GM13977 (cell line): ENCODE results near the gene PACS2.
"Not testable (repeated sequence)": the region's sequence is repeated elsewhere in the genome, so short reads cannot be mapped to it uniquely, and the experiment has no call there.

Experiments used
- DNase-seq: peaks from one replicate; pipeline ENCODE4 v3.0.0; 2012; ENCODE audit warnings: low spot score
- CTCF ChIP-seq: IDR thresholded peaks from 2 replicates; pipeline ENCODE4 v1.5.1; 2012; ENCODE audit warnings: mild to moderate bottlenecking, control low read depth; ENCODE audit not compliant: insufficient read depth; ENCODE audit errors: extremely low read depth, missing control alignments
- in situ Hi-C: fragments of 300-500 bp; cut with MboI; formaldehyde crosslinking; loops from one replicate; pipeline ENCODE4 v1.12.0; 2022; ENCODE audit warnings: low sequenced_read_pairs, low pct_unique_long_range_greater_than_20kb, mixed read lengths, inconsistent platforms; ENCODE audit not compliant: unreplicated experiment

PACS2 gene

DNA sequence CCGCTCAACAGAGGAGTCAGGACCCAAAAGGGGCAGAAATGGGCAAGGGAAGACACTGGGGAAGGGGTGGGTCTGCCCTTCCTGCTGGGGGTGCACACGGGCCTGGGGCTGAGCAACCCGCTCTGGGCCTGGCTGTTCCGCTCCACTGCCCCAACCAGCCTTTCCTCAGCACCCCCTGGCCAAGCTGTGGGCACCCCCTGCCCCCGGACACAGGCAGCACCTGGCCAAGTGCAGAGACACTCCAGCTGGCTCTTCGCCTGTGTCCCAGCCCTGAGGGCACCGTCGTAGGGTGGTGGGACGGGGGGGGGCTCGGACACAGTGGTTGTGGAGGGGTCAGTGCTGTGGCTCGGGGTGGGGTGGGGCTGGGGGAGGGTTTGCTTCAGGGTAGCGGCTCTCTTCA lies 10.3 kb downstream of the PACS2 start:
- TF ChIP-seq CTCF = no peak
- in situ Hi-C loops = no loop called here
- DNase-seq = no peak

DNA sequence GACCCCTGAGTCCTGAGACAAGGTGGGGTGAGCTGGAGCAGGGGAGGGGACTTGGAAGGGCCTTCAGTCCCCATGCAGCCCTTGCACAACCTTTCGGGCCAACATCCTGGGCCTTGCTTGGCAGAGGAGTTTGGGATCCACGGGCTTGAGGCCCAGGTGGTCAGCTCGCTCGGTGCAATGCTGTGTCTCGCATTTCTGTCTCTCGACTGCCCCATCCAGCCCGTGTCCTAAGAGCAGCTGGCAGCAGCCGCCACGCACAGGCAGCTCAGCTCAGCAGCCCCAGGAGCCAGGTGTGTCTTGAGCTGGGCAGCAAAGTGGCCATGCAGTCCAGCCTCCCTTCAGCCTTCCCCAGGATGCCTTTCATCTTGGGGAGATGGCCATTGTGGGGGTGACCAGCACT lies 10.8 kb downstream of the PACS2 start:
- TF ChIP-seq CTCF = no peak
- no peak for DNase-seq
- in situ Hi-C loops = no loop called here

DNA sequence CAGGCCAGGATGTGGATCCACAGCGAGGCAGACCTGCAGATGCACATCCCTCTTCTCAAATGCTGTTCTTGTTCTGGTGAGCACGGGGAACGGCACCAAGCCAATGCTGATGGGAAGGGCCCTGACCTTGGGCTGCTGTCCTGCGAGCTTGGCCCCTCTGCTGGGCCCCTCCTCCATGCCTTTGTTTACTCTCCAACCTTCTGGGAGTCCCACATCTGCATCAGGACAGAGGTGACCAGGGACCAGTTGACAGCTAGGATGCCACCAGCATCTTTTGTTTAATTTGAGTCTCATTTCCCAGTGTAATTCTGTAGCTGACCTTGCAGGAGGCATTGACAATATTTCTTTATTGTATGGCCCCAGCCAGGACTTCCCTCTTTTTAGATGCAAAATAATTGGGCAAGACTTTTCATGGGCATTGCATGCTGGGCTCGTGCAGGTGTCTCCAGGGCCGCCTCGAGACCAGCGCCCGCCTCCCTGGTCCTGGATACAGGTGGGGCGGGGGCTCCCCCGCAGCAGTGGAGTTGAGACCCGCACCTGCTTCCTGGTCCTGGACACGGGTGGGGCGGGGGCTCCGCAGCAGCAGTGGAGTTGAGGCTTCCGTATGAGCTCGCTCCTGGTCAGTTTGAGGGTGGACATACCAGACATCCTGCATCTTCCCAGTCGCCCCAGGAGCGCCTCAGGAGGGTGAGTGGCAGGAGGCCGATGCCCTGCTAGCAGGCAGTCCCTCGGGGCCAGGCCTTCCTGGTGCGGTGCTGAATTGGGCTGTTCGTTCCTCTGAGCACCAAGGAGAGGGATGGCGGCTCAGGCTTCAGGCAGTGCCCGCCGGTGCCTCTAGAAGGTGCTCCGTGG lies 11.4 kb downstream of the PACS2 start:
- no peak for TF ChIP-seq CTCF
- in situ Hi-C loops = no loop called here
- DNase-seq = no peak

DNA sequence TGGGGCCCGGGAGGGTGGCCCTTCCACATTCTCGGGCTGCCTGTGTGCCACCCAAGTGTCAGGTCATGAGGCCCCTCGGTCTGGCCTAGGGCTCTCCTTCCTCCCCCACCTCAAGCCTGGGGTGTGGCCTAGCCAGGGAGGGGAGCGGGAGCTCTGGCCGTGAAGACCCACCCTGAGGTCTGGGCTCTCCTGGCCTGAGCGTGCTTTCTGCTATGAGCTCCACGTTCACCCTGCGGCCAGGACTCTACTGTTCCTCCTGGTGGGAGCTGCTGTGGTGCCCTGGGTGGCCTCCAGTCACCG lies 12.0 kb downstream of the PACS2 start:
- TF ChIP-seq CTCF = no peak
- DNase-seq = no peak
- in situ Hi-C loops = no loop called here

DNA sequence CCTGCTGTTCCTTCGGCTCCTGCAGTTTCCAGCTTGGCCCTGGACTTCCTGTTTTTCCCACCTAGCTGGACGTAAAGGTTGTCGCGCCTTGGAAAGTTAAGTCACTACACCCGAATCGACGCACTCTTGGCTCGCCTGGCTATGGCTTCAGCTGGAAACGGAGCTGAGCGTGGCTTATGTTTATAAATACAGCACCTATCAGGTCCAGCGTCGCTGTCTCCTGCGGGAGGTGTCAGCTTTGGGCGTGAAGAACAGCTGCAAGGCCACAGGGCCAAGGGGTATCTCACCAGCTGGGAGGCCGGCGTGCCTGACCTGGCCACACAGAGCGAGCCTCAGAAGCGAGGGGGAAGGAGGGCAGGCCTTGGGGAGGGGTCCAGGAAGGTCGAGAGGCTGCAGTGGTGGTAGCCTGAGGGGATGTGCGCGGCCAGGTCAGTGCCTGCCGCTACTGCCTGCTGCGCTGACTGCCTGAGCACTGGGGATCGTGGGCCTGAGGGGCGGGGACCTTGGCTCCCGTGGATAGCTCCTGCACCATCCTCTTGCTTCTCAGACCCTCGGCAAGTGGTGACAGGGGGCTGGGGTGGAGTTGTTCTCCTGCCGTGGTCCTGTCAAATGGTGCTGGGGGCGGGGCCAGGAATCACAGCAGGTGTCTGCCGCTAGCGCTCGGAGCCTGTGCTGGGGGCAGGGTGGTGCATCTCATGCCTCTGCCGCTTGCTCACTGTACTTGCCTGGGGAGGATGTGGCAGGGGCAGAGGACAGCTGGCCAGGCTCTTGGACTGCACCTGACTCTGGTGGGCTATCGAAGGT lies 12.5 kb downstream of the PACS2 start:
- in situ Hi-C loops = no loop called here
- TF ChIP-seq CTCF = no peak
- DNase-seq = no peak

- in situ Hi-C loops, DNase-seq: not testable (repeated sequence)
Observed at GRCh38 chr14:105327695-105328045, 13.1 kb downstream of the PACS2 start.

GRCh38 chr14:105328070-105328677 lies 13.6 kb downstream of the PACS2 start:
- in situ Hi-C loops = no loop called here
- no peak for TF ChIP-seq CTCF
- no peak for DNase-seq
